ENCODE measurements around the gene SLC27A2.
"Not testable (repeated sequence)": the region's sequence is repeated elsewhere in the genome, so short reads cannot be mapped to it uniquely, and the experiment has no call there.

SLC27A2 gene

DNA sequence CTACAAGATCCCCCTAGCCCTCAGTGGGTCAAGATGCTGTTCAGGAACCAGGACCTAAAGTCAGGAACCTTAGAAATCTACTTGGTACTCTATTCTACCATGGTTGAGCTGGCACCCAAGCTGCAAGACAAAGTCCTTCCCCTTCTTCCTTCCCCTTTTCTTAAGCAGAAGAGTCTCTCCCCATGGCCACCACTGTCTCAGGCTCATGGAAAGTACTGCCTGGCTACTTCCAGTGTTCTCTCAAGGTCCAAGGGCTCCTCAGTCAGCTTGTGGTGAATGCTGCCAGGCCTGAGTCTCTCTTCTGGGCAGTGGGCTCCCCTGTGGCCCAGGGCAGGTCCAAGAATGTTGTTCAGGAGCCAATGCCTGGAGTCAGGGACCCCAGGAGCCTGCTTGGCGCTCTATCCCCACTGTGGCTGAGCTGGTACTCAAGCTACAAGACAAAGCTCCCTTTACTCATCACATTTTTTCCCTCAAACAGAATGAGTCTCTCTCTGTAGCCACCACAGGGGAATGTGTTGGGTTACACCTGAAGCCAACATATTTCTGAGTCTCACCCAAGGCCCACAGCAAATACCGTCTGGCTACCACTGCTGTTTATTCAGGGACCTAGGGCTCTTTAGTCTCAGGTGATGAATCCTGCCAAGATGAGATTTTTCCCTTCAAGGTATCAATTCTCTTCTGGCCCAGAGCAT lies 18.1 kb upstream of the SLC27A2 start:
- H3K4me3 ChIP-seq (ENCODE audit: low read depth, low read length) = no peak overlapping the region

DNA sequence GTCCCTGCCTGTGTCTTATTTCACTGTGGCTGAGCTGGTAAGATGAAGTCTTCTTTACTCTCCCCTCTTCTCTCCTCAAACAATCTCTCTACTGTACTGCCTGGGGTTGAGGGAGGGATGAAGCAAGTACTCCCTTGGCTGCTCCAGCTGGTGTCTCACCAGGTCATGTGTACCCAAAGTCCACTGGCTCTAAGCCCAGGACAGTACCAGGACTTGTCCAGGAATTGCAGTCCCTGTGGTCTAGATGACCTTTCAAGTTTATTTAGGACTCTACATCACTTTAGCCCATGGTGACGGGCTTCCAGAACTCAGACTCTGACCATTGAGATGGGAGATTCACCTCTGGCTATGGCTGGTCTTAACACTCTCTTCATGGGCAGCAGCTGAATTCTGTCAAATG lies 17.5 kb upstream of the SLC27A2 start:
- H3K4me3 ChIP-seq (ENCODE audit: low read depth, low read length) = no peak overlapping the region

DNA sequence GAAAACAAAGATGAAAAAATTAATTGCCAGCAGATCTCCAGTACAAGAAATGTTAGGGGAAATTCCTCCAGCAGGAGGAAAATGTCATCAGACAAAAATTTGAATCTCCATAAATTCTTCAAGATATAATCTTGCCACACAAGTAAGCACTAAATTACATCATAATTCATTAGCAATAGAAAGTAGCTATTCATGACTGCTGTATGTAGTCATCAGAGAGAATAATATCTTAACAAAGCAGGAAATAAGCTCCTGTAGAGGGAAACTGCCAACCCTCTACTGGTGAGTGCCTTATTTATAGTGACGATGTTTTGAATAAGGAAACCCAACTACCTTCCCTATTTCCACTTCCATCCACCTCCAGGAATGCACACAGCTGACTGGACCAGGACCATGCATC lies 15.8 kb upstream of the SLC27A2 start:
- no peak overlapping the region for H3K4me3 ChIP-seq (ENCODE audit: low read depth, low read length)

DNA sequence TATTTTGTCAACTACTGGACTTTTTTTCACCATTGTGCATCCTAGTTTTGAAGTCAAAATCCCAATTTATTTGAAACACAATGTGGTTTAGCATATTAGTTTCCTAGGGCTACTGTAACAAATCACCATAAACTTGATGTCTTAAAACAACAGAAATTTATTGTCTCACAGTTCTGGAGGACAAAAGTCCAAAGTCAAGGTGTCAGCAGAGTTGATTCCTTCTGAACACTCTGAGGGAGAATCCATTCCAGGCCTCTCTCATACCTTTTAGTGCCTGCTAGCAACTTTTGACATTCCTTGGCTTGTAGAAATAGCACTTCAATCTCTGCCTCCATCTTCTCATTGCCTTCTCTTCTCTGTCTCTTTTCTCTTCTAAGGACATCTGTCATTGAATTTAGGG lies 14.9 kb upstream of the SLC27A2 start:
- no peak overlapping the region for H3K4me3 ChIP-seq (ENCODE audit: low read depth, low read length)

DNA sequence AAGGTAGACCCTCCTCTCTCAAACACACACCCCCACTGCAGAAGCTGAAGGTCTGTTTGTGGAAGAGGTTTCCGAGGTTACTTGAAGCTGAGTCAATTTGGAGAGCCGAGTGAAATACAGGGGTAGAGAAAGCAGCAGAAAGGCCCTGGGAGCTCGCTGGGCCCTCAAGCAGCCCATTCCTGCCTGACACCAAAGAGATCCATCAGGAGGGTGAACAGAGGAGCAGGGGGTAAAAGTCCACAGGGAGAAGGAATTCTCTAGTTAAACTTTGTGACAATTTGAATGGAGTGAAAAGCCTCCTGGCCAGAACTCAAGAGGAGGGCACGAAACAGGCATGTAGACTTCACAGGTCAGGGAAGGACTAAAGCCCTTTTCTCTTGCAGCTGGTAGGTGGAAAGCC lies 13.6 kb upstream of the SLC27A2 start:
- H3K4me3 ChIP-seq (ENCODE audit: low read depth, low read length) = no peak overlapping the region

DNA sequence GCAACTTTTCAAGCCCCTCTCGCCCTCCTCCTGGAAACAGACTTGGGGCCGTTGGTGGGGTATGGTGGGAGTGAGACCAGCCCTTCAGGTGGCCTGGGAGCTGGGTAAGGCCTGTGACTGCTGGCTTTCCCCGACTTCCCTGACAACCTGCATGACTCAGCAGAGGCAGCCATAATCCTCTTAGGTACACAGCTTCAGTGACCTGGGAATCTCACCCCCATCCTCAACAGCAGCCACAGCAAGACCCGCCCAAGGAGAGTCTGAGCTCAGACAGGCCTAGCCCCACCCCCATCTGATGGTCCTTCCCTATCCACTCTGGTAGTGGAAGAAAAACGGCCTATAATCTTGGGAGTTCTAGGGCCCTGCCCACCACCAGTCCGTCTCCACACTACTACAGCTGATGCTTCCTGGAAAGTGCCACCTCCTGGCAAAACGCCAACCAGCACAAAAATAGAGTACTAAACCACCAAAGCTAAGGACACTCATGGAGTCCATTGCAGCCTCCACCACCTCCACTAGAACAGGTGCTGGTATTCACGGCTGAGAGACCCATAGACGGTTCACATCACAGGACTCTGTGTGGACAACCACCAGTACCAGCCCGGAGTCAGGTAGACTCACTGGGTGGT lies 13.1 kb upstream of the SLC27A2 start:
- H3K4me3 ChIP-seq (ENCODE audit: low read depth, low read length) = no peak overlapping the region

DNA sequence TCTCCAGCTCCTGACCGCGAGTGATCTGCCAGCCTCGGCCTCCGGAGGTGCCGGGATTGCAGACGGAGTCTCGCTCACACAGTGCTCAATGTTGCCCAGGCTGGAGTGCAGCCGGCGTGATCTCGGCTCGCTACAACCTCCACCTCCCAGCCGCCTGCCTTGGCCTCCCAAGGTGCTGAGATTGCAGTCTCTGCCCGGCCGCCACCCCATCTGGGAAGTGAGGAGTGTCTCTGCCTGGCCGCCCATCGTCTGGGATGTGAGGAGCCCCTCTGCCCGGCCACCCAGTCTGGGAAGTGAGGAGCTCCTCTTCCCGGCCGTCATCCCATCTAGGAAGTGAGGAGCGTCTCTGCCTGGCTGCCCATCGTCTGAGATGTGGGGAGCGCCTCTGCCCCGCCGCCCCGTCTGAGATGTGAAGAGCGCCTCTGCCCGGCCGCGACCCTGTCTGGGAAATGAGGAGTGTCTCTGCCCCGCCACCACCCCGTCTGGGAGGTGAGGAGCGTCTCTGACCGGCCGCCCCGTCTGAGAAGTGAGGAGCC lies 9.6 kb upstream of the SLC27A2 start:
- not testable (repeated sequence) for H3K4me3 ChIP-seq (ENCODE audit: low read depth, low read length)

DNA sequence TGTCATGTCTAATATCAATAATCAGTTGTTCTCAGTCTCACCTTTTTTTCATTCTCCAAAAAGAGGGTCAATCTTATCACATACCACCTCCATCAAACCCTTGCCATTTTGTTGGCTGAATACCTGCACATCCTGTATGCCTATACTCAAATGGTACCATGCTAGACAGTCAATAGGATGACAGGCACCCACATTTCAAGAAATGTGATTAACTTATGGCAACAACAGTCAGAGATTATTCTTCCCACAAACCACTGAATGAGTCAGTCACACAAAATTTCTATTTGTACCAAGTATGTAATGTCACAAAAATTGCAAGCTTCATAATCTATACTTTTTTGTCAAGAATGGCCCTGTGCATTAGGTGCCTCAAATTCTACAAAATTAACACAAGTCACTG lies 5.1 kb upstream of the SLC27A2 start:
- H3K4me3 ChIP-seq (ENCODE audit: low read depth, low read length) = no peak overlapping the region

DNA sequence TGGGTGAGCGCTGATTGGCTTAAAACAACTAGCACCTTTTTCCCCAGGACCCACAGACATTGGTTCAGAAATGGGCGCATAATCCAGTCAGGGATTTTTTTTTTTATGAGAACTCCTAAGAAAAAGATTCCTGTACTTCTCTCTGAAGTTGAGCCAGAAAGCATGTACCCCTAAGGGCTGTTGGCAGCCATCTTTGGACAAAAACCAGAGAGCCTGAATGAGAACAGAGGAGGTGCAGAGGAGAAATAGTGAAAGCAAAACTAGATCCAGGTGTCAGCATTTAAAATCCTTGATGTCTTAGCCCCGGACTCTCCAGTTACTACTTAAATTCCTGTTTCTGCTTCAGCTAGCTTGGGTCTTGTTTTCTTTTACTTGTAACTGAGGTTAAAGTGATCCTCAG lies 1.9 kb upstream of the SLC27A2 start:
- no peak overlapping the region for H3K4me3 ChIP-seq (ENCODE audit: low read depth, low read length)

DNA sequence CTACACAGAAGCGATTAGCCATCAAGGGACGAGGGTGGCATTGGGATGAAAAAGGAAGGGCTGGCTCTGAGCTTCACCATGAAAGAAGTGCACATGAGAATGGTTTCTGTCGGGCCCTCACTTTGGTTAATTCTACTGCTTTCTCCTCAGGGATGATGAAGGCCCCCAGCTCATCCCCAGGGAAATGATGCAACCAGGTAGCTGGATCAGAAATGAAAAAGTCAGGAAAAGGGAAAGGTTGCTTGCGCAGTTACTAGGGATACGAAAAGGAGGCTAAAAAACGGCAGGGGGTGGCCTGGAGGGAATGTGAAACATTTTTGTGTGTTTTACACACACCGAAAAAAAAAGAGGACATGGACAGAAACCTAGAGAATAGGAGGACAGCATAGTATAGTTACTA lies 1.4 kb upstream of the SLC27A2 start:
- no peak overlapping the region for H3K4me3 ChIP-seq (ENCODE audit: low read depth, low read length)

DNA sequence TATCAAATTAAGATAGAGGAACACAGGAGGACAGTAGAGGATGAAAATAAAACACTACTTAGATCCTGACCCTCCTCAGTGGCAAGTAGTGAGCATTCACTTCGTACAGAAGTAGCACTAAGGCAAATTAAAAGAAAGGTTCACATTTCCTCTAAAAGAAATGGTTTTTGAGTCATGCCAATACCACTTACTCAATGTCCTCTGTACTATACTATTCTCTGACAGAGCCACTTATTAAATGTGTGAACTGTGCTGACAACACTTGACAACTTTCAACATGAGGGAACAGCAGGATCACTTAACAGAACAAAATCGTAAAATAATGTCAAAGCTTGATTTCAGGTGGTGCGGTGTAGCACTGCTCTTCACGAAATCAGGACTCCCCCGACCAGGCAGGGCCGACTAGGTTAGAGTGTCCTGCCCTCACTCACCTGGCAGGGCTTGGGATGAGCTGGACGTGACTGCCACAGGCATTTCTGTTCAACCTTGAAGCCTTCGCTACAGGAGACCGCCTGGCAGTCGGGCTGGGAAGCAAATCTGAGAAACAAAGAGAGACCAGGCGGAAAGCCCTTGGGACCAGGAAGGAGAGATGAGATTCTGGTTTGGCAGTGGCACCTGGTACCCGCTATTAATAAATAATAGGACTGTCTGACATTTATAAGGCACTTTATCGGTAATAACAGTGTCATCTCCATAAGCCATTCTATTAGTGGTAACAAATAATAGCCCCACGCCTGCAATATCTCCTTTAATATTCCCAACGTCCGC lies 611 bp upstream of the SLC27A2 start:
- H3K4me3 ChIP-seq (ENCODE audit: low read depth, low read length) = no peak overlapping the region

DNA sequence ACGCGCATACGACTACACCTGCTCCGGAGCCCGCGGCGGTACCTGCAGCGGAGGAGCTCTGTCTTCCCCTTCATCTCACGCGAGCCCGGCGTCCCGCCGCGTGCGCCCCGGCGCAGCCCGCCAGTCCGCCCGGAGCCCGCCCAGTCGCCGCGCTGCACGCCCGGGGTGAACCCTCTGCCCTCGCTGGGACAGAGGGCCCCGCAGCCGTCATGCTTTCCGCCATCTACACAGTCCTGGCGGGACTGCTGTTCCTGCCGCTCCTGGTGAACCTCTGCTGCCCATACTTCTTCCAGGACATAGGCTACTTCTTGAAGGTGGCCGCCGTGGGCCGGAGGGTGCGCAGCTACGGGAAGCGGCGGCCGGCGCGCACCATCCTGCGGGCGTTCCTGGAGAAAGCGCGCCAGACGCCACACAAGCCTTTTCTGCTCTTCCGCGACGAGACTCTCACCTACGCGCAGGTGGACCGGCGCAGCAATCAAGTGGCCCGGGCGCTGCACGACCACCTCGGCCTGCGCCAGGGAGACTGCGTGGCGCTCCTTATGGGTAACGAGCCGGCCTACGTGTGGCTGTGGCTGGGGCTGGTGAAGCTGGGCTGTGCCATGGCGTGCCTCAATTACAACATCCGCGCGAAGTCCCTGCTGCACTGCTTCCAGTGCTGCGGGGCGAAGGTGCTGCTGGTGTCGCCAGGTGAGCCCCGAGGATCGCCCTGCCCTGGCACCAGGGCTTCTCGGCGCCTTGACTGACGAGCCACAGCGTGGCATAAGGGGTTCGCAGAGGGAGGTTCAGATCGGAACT lies 420 bp downstream of the SLC27A2 start:
- H3K4me3 ChIP-seq (ENCODE audit: low read depth, low read length) = peak overlapping the region; percentile 61

DNA sequence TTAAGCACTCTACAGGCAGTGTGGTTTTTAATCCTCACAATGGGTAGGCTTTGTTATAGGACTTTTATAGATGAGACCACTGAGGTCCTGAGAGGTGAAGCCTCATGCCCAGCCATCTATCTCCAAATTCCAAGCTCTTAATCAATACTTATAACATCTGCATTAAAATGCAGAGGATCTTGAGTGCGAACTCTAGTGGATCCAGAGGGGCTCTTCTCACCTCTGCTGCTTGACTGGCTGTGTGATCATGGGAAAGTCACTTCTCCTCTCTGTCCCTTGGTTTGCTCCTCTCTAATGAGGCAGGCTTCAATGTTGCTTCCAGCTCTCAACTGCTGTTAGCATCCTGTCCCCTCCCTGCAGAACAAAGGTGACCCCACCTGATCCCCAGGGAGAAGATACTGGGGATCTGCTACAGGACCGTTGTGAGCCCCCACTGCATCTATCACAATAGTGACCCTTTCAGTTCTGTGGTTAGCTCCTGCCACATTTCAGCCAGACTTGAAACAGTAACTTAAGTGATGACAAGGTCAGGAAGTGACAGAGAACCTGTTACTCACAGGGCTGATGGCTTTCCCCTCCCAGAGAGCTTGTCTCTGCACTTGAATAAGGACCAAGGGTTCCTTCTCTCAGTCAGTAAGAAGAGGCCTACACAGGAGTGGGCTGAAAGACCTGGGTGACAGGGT lies 1.3 kb downstream of the SLC27A2 start:
- H3K4me3 ChIP-seq (ENCODE audit: low read depth, low read length) = peak overlapping the region; percentile 61

DNA sequence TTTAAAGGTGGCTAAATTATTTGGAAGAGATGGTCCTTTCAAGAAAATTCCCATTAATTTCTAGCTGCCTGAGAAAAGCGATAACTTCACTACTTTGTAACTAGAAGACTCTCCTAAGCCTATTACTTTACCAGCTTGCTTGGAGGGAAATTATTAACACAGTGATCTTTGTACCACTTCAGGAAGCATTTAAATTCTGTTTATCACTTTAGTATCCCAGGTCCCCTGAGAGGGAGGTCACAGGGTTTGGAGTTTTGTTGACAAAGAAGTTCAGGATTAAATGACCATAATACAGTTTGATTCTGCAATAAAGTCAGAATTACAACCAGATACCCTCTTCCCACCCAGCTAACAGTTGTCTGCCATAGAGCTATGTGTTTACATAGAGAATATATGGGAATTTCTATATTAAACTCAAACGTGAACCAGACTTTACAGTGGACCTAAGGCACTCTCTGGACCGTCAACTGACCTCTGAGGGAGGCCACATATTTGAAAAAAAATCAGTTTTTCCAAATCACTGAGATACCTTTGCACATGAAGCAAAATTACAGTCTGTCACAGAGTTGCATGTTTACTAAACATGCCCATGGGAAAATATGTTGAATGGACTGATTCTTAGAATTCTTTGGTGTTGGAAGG lies 3.0 kb downstream of the SLC27A2 start:
- no peak overlapping the region for H3K4me3 ChIP-seq (ENCODE audit: low read depth, low read length)

DNA sequence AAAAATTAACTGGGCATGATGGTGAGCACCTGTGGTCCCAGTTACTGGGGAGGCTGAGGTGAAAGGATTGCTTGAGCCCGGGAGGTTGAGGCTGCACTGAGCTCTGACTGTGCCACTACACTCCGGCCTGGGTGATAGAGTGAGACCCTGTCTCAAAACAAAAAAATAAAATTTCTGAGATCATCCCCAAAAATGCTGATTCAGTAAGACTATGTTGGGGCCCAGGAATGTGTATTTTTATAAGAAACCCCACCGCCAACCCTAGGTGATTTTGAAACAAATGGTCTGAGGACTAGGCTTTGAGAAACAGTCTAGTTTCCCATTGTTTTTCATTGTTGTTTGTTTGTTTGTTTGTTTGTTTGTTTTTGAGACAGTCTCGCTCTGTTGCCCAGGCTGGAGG lies 4.1 kb downstream of the SLC27A2 start:
- H3K4me3 ChIP-seq (ENCODE audit: low read depth, low read length) = no peak overlapping the region

DNA sequence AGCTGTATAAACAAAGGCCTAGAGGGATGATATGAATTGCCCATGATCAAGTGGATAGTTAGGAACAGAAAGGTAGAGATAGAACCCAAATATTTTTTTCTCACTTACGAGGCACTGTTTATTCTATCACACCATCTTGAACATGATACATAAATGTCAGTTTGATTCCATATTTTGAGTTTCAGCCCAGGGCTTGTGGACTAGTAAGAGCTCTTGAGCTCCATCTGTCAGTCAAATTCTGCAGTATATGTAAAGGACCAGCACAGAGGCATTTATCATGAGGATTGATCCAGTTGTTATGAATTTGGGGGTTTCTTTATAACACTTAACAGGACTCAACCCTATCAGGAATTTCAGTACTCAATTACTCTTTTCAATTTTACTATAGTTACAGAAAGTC lies 4.8 kb downstream of the SLC27A2 start:
- no peak overlapping the region for H3K4me3 ChIP-seq (ENCODE audit: low read depth, low read length)

DNA sequence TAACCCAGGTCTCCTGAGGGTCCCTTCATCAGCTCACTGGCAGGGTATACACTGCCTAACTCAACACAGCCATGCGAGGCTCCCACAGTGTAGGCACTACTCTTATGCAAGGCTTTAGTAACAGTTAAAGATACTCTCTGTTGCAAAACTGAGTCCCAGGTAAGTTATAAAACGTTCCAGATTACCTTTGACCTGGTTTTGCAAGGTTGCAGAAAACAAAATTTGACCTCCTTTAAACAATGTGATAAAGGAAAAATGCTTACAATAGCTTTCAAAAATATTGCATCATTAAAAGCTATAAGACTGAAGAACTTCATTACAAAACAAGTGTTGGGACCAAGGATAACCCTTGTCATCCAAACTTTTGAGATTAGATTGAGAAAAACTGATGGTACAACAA lies 5.5 kb downstream of the SLC27A2 start:
- no peak overlapping the region for H3K4me3 ChIP-seq (ENCODE audit: low read depth, low read length)

DNA sequence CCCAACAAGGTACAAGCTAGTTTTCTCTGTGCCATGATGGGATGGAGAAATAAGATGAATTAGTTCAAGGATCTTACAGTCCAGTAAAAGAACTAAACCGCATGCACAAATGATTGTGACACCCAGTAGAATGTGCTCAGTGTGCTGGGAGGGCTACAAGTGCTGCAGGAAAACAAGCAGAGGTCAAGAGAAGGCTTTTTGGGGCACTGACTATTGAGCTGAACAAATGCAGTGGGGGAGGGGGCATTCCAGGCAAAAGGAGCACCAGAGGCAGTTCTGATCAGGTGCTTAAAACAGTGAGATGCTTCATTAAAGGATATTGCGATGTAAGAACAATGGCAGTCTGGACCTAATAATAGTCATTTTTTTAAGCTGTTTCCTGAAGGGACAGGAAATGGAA lies 6.0 kb downstream of the SLC27A2 start:
- H3K4me3 ChIP-seq (ENCODE audit: low read depth, low read length) = no peak overlapping the region

DNA sequence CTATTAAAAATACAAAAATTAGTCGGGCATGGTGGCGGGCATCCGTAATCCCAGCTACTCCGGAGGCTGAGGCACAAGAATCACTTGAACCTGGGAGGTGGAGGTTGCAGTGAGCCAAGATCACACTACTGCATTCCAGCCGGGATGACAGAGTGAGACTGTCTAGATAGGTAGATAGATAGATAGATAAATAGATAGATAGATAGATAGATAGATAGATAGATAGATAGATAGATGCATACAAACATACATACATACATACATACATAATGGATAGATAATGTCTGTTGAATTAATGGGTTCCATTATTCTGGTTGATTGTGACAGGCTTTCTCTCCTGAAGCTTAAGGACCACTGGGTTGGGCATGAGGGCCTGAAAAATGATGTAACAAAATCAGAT lies 6.8 kb downstream of the SLC27A2 start:
- not testable (repeated sequence) for H3K4me3 ChIP-seq (ENCODE audit: low read depth, low read length)

DNA sequence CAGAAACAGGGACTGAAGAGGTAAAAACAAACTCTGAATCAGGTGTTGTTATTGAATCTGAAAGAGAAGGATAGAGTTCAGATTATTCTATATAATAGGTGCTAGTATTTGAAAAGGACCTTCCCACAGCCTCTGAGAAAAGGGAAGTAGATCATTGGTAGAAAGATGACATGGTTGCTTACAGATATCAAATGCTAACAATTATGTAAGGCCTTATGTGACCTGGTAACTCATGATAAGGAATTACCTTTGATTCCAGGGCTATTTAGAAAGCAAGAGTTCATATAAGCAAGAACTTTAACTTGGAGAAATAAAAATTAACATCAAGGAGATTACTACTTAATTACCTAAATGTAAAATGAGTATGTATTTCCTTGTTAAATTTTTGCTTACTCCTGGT lies 7.6 kb downstream of the SLC27A2 start:
- no peak overlapping the region for H3K4me3 ChIP-seq (ENCODE audit: low read depth, low read length)
